Stimulated activated CD4-positive, alpha-beta T cell treated with anti-CD3 and anti-CD28 coated beads, Interleukin-12 subunit alpha, Interleukin-12 subunit beta, amount 100 ng/mL, for 48 hours (primary cell): Measurements from ENCODE around the gene IGFBPL1.

Experiments
- DNase-seq, 3 donors: peaks; one replicate each; pipeline ENCODE4 v3.0.0-alpha.2; 2020; ENCODE audit warnings: low read depth in 2 of 3, low spot score in 1 of 3

The IGFBPL1 gene

GRCh38 chr9:38432922-38433510 is 8.8 kb upstream of the IGFBPL1 start:
- DNase-seq: peak in 1 of 3 donors; percentile 34

GRCh38 chr9:38431116-38431515 is 6.9 kb upstream of the IGFBPL1 start:
- DNase-seq: no peak

GRCh38 chr9:38428062-38428461 is 3.8 kb upstream of the IGFBPL1 start:
- DNase-seq: no peak

- no peak for DNase-seq
These were observed 664 bp upstream of the IGFBPL1 start for GRCh38 chr9:38424918-38425317.

GRCh38 chr9:38423273-38423972 is 831 bp downstream of the IGFBPL1 start:
- DNase-seq: no peak

- DNase-seq: no peak
These were observed 1.5 kb downstream of the IGFBPL1 start for GRCh38 chr9:38422555-38423260.

GRCh38 chr9:38421498-38422211 is 2.6 kb downstream of the IGFBPL1 start:
- DNase-seq: no peak

GRCh38 chr9:38419181-38419580 is 5.1 kb downstream of the IGFBPL1 start:
- no peak for DNase-seq

GRCh38 chr9:38418366-38418765 is 5.9 kb downstream of the IGFBPL1 start:
- no peak for DNase-seq

- DNase-seq: peak; percentile 26 to 57 (median 31)
These were observed 7.0 kb downstream of the IGFBPL1 start for GRCh38 chr9:38417003-38417945.

- no peak for DNase-seq
These were observed 7.8 kb downstream of the IGFBPL1 start for GRCh38 chr9:38416461-38416860.

- no peak for DNase-seq
These were observed 8.4 kb downstream of the IGFBPL1 start for GRCh38 chr9:38415856-38416255.

- DNase-seq: no peak
These were observed 10.1 kb downstream of the IGFBPL1 start for GRCh38 chr9:38414040-38414723.

GRCh38 chr9:38413283-38413682 is 11.0 kb downstream of the IGFBPL1 start:
- DNase-seq: no peak

- no peak for DNase-seq
These were observed 11.5 kb downstream of the IGFBPL1 start for GRCh38 chr9:38412751-38413150.

- DNase-seq: no peak
These were observed 15.5 kb downstream of the IGFBPL1 start for GRCh38 chr9:38408719-38409118.

GRCh38 chr9:38406476-38407186 is 17.6 kb downstream of the IGFBPL1 start:
- no peak for DNase-seq

- no peak for DNase-seq
These were observed 18.5 kb downstream of the IGFBPL1 start for GRCh38 chr9:38405785-38406184.

GRCh38 chr9:38404314-38404713 is 19.9 kb downstream of the IGFBPL1 start:
- no peak for DNase-seq
